ENCODE data around the gene S1PR1.

The S1PR1 gene

DNA sequence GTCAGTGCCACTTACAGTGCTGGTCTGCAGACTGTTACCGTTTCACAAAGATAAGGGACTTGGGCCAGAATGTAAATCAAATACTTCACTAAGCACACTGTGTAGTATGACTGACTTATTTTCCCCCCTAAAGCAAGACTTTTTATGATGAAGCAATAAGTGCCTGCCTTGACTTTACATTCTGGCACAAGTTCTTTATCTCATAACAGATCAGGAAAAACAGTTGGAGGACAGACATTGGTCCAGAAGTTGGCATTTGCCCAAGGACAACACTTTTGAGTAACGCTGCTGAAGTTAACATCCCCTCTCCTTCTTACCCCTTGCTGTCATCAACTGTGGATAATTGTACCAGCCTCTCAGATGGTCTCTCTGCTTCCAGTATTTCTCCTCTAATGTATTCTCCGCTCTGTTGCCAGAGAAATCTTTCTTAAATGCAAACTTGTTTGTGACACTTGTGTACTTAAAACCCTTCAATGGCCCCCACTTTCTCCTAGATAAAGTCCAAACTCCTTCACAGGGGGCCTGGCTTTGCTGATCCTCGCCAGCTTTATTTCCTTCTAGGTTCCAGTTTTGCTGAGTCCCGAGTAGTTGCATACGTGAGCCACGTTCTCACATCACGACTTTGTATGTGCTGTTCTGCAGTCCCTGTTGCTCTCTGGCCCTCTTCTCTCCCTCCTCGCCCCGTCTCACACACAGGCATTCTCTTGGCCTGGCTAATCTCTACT, 45.7 kb downstream of the S1PR1 start:
- Mint-ChIP-seq H3K36me3 (ENCODE audit: low read depth) (no peaks in the 10 kb centered on the region), H3K9me3 (peaks cover 4% of the 10 kb centered on the region), H3K27ac (peak overlapping the region; percentile 65), H3K4me3 (no peak overlapping the region), H3K4me1 (peaks cover 29% of the 10 kb centered on the region), H3K27me3 (ENCODE audit: low read depth, poor library complexity) (peaks cover 8% of the 10 kb centered on the region)
- DNase-seq = no peak
- TF ChIP-seq, protein P1, sequence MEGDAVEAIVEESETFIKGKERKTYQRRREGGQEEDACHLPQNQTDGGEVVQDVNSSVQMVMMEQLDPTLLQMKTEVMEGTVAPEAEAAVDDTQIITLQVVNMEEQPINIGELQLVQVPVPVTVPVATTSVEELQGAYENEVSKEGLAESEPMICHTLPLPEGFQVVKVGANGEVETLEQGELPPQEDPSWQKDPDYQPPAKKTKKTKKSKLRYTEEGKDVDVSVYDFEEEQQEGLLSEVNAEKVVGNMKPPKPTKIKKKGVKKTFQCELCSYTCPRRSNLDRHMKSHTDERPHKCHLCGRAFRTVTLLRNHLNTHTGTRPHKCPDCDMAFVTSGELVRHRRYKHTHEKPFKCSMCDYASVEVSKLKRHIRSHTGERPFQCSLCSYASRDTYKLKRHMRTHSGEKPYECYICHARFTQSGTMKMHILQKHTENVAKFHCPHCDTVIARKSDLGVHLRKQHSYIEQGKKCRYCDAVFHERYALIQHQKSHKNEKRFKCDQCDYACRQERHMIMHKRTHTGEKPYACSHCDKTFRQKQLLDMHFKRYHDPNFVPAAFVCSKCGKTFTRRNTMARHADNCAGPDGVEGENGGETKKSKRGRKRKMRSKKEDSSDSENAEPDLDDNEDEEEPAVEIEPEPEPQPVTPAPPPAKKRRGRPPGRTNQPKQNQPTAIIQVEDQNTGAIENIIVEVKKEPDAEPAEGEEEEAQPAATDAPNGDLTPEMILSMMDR (IDR thresholded peaks at IDR 0.05) = no peak

- Mint-ChIP-seq H3K36me3 (ENCODE audit: low read depth) (no peaks in the 10 kb centered on the region), H3K27me3 (ENCODE audit: low read depth, poor library complexity) (peaks cover 8% of the 10 kb centered on the region), H3K27ac (peak overlapping the region; percentile 65), H3K9me3 (peaks cover 4% of the 10 kb centered on the region), H3K4me3 (no peak overlapping the region), H3K4me1 (peaks cover 23% of the 10 kb centered on the region)
- TF ChIP-seq, protein P1 (IDR thresholded peaks at IDR 0.05) = no peak
- DNase-seq = no peak
Observed at GRCh38 chr1:101283443-101283842, 46.6 kb downstream of the S1PR1 start.

DNA sequence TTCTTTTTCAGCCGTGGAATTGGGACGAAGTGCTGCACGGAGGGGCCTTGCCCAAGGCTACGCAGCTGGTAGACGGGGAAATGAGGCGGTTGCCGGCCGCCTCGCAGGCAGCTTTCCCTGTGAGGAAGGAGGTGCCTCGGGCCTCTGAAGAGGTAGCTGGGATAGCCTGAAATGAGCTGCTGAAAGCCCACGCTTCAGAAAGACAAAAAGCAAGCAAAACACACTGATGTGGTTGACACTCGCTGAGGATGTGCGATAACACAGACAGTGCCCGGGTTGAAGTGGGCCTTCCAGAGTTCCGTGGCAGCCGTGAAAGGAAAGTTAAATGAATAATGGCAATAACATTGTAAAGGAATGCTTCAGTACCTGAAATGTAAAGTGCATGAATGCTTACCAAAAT, 47.2 kb downstream of the S1PR1 start:
- Mint-ChIP-seq H3K36me3 (ENCODE audit: low read depth) (no peaks in the 10 kb centered on the region), H3K4me1 (peaks cover 29% of the 10 kb centered on the region), H3K9me3 (peaks cover 4% of the 10 kb centered on the region), H3K4me3 (no peak overlapping the region), H3K27ac (peak overlapping the region; percentile 65), H3K27me3 (ENCODE audit: low read depth, poor library complexity) (peaks cover 8% of the 10 kb centered on the region)
- no peak for DNase-seq
- TF ChIP-seq, protein P1 (IDR thresholded peaks at IDR 0.05) = no peak

GRCh38 chr1:101284622-101285218, 47.9 kb downstream of the S1PR1 start:
- H3K27ac Mint-ChIP-seq = no peak overlapping the region
- peaks cover 36% of the 10 kb centered on the region for H3K4me1 Mint-ChIP-seq
- H3K9me3 Mint-ChIP-seq = peaks cover 4% of the 10 kb centered on the region
- no peak overlapping the region for H3K4me3 Mint-ChIP-seq
- no peak for DNase-seq
- H3K36me3 Mint-ChIP-seq (ENCODE audit: low read depth) = no peaks in the 10 kb centered on the region
- peaks cover 8% of the 10 kb centered on the region for H3K27me3 Mint-ChIP-seq (ENCODE audit: low read depth, poor library complexity)
- TF ChIP-seq, protein P1 (IDR thresholded peaks at IDR 0.05) = no peak

DNA sequence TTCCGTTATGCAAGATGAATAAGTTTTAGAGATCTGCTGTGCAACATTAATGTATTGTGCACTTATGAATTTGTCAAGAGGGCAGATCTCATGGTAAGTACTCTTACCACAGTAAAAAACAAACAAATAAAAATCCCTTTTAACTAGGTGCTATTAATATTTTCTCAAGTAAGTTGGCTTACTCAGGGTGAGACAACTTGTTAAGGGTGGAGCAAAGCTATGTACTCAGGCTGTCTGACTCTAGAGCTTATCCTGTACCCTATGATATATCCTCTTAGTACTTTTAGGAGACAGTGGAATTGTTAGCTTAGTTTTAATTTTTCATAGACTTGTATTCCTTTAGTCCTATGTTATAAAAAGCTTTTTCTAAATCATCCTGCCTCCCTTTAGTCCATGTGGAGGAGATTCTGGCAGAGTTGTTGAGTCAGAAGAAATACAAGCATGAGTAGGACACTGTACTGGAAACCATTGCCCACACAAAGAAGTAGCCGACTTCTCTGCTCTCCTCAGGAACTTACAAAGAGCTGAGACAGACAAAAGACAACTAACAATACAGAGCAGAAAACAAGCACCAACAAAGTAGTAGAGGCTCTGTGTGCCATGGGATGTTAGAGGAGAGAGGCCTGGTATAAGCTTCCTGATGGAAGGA, 49.2 kb downstream of the S1PR1 start:
- DNase-seq = no peak
- H3K27ac Mint-ChIP-seq = no peak overlapping the region
- H3K4me1 Mint-ChIP-seq = peaks cover 49% of the 10 kb centered on the region
- peaks cover 4% of the 10 kb centered on the region for H3K9me3 Mint-ChIP-seq
- H3K4me3 Mint-ChIP-seq = no peak overlapping the region
- no peaks in the 10 kb centered on the region for H3K36me3 Mint-ChIP-seq (ENCODE audit: low read depth)
- TF ChIP-seq, protein P1 (IDR thresholded peaks at IDR 0.05) = no peak
- H3K27me3 Mint-ChIP-seq (ENCODE audit: low read depth, poor library complexity) = peaks cover 5% of the 10 kb centered on the region
